NCI-H1092 treated with DMSO at 0.1 percent for 48 hours (cell line): Measurements from ENCODE around the gene HPCAL4.

Experiments
- DNase-seq: peaks from one replicate; lab custom pipeline; 2025; lab: John Stamatoyannopoulos, UW

The HPCAL4 gene

GRCh38 chr1:39649636-39650185 is 41.5 kb downstream of the HPCAL4 start:
- DNase-seq, result no peak

- DNase-seq, result no peak
Measured at GRCh38 chr1:39648496-39648895, 42.7 kb downstream of the HPCAL4 start.

GRCh38 chr1:39647247-39647646 is 44.0 kb downstream of the HPCAL4 start:
- DNase-seq, result no peak

GRCh38 chr1:39646232-39647081 is 44.8 kb downstream of the HPCAL4 start:
- no peak for DNase-seq

- DNase-seq, result no peak
Measured at GRCh38 chr1:39645411-39646043, 45.7 kb downstream of the HPCAL4 start.

GRCh38 chr1:39643705-39644104 is 47.5 kb downstream of the HPCAL4 start:
- no peak for DNase-seq

GRCh38 chr1:39642796-39643195 is 48.4 kb downstream of the HPCAL4 start:
- DNase-seq, result no peak

GRCh38 chr1:39640861-39641260 is 50.4 kb downstream of the HPCAL4 start:
- no peak for DNase-seq

GRCh38 chr1:39639305-39640130 is 51.7 kb downstream of the HPCAL4 start, which contains the start of gene HEYL:
TSS of gene HEYL (minus strand) at chr1:39639643. CDS start at chr1:39639625, 18 bp downstream.
- DNase-seq, result no peak

- DNase-seq, result no peak
Measured at GRCh38 chr1:39638965-39639304, 52.3 kb downstream of the HPCAL4 start.

- no peak for DNase-seq
Measured at GRCh38 chr1:39637361-39637760, 53.9 kb downstream of the HPCAL4 start.

- DNase-seq, result no peak
Measured at GRCh38 chr1:39635871-39636210, 55.4 kb downstream of the HPCAL4 start.

GRCh38 chr1:39635205-39635870 is 55.9 kb downstream of the HPCAL4 start:
- DNase-seq, result no peak

- no peak for DNase-seq
Measured at GRCh38 chr1:39633422-39633821, 57.8 kb downstream of the HPCAL4 start.

GRCh38 chr1:39632682-39633417 is 58.4 kb downstream of the HPCAL4 start:
- DNase-seq, result no peak

GRCh38 chr1:39632323-39632681 is 58.9 kb downstream of the HPCAL4 start:
- DNase-seq, result no peak

- DNase-seq, result no peak
Measured at GRCh38 chr1:39631361-39632322, 59.6 kb downstream of the HPCAL4 start.

GRCh38 chr1:39628807-39629350 is 62.4 kb downstream of the HPCAL4 start:
- DNase-seq, result no peak
